GM23248 (cell line): ENCODE measurements around the gene TUBGCP6.

ENCODE experiments used
- EZH2 ChIP-seq: fragments of 200-600 bp; sonication (generic); IDR thresholded peaks from 2 replicates; pipeline ENCODE4 v1.6.1; 2018; ENCODE audit warnings: antibody characterized with exemption, mild to moderate bottlenecking; ENCODE audit not compliant: insufficient read depth, poor library complexity, severe bottlenecking
- EZH2phosphoT487 ChIP-seq: fragments of 200-600 bp; sonication (generic); IDR thresholded peaks from 2 replicates; pipeline ENCODE4 v1.6.1; 2018; ENCODE audit warnings: antibody characterized with exemption, moderate library complexity, mild to moderate bottlenecking, low read depth; ENCODE audit not compliant: insufficient read depth

DNA sequence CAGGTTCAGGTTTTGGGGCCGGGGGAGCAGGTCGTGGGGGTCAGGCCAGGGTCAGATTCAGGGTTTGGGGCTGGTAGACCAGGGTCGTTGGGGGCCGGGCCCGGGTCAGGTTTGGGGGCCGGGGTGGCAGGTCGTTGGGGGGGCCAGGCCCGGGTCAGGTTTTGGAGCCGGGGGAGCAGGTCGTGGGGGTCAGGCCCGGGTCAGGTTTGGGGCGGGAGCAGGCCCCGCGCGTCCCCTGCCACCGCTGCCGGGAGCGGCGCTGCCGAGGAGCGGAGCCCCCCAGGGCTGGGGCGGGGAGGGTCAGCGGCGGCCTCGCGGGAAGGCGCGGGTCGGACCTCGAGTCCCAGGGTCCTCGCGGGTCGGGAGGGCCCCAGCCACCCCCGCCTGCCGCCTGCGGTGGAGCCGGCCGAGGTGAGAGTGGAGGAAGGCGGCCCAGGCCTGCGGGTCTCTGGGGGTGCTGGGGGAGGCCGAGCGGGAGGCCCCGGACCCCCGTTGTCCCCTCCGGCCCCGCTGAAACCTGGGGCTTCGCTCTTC lies 58.6 kb downstream of the TUBGCP6 start:
- TF ChIP-seq EZH2 (no peak), EZH2phosphoT487 (no peak)
